Activated CD4-positive, CD25-positive, alpha-beta regulatory T cell treated with anti-CD3 and anti-CD28 coated beads, Interleukin-2, amount 50 U/mL, for 16 hours (primary cell): ENCODE measurements around the gene EIF5.
"Not testable (repeated sequence)": the region's sequence is repeated elsewhere in the genome, so short reads cannot be mapped to it uniquely, and the experiment has no call there.

Source experiments
- DNase-seq: peaks from one replicate; pipeline ENCODE4 v3.0.0-alpha.2; 2020; ENCODE audit warnings: low read depth, low spot score

The EIF5 gene

DNA sequence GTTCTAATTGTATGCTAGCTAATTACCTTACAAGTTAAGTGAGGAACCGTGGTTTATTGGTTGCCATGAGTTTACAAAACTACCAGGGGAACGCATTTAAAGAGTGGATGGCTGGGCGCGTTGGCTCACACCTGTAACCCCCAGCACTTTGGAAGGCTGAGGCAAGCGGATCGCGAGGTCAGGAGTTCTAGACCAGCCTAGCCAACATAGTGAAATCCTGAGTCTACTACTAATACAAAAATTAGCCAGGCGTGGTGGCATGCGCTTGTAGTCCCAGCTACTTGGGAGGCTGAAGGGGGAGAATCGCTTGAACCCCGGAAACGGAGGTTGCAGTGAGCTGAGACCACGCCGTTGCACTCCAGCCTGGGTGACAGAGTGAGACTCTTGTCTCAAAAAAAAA, 2.2 kb downstream of the EIF5 start:
- DNase-seq = no peak

DNA sequence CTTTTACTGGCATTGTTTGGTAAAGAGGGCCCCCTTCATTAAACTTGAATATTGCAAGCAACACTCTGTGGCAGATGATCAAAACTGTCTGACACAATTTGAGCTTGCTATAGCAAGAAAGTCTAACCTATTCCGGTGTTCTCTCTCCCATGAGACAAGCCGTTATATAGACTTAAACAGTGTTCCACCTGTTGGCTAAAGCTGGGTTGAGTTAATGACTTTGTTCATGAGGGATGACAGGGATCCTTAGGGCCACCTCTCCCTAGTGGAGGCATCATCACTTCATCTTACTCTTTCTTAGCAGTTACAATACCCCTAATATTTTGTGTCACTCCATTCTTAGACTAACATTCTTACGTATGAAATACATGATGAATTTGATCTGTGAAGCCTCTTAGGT, 3.8 kb downstream of the EIF5 start:
- no peak for DNase-seq

DNA sequence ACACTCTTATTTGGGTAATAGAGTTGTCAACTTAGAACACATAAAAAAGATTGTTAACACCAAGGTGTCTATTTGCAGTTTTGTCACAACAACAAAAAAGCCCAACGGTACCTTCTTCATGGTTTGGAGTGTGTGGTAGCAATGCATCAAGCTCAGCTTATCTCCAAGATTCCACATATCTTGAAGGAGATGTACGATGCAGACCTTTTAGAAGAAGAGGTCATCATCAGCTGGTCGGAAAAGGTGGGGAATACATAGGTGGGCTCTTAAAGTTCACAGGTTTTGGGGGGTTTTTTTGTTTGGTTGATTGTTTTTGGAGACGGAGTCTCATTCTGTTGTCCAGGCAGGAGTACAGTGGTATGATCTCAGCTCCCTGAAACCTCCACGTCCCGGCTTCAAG, 5.5 kb downstream of the EIF5 start:
- DNase-seq = no peak

DNA sequence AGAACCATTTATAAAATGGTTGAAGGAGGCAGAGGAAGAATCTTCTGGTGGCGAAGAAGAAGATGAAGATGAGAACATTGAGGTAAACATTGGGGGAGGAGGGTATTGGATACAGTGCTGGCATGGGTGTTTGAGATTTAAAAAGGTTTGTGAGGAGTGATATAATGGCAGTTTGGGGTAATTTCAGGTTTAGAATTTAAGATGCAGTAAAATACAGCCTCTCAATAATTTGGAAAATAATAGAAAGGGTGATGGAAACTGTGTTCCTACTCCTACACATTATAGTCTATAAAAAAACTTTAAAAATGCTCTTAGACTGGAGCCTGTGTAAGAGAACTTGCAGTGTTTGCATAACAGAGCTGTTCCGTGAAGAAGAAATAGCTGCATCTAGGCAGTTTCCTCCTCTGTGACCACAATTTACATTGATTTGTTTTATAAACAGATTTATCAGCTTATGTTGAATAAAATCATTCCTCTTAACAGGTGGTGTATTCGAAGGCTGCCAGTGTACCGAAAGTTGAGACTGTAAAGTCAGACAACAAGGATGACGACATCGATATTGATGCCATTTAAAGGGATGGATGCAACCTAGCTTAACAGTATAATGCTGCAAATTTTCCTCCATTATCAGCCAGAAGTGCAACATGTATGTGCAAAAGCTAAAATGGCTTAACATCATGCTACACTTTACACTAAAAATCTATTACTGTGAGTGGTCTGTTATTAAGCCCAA, 6.6 kb downstream of the EIF5 start:
- DNase-seq = no peak

DNA sequence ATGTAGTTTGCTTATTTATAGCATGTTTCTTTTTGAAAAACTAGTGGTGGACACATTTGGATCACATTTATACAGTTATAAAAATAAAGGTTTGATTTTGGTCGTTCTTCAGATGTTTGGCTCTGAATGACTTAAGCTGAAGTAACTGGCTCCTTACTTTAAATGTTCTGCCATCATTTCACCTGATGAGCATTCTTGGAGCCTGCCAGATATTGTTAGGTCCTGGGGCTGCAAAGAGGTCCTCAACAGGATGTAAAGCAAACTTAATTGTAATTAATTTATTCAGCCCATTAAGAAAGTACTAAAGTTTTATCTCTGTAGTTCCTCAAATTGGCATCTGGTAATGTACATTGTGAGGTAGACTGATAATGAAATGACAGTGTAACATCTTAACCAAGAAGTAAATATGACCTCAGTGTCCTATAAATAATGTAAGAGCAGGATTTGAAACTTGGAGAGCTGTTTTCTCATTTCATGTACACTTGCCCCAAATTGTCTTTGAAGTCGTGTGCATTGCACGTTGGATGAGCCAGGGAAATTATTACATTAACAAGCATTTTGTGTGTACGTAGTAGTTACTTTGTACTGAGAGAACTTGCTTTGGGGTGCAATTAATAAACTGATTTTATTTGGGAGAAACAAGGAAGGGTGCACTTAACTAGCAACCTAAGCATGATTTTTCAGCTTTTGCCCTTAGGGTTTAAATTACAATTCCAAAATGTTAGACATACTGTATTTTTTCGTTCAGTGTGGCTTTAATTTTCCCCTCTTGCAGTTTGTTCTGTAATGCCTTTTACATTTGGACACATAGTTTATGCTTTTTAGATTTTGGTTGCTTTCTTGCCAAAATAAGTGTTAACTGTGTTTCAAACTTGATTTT, 7.5 kb downstream of the EIF5 start:
- no peak for DNase-seq

DNA sequence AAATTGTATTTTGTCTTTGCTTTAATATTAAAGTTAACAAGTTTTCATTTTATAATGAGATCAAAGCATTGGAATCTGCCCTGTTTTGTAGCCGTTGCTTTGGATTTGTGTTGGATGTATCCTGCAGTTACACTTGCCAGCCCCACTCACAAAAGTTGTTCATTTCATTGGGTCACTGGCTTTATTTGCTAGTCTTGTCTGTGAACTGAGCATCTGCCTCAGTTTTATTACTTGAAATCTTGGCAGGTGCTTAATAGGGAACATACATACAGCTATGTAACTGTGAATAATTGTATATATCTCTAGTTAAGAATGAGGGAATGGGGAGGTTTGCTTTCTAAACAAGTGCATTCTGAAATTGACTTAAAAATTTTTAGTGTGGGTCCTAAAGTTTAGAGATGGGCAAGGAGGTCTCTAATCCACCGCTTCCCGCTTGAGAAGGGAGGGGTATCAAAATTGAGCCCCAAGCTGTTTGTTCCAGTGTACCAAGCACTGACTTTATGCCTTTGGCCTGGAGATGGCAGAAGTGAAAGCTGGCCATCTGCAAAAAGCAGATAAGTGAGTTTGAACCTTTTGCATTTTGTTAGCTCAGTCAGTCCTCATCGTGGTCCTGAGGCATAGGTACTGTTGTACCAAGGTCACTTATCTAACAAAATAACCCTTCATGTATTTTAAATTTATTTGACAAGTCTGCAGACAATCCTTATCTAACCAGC, 9.3 kb downstream of the EIF5 start:
- DNase-seq = no peak

DNA sequence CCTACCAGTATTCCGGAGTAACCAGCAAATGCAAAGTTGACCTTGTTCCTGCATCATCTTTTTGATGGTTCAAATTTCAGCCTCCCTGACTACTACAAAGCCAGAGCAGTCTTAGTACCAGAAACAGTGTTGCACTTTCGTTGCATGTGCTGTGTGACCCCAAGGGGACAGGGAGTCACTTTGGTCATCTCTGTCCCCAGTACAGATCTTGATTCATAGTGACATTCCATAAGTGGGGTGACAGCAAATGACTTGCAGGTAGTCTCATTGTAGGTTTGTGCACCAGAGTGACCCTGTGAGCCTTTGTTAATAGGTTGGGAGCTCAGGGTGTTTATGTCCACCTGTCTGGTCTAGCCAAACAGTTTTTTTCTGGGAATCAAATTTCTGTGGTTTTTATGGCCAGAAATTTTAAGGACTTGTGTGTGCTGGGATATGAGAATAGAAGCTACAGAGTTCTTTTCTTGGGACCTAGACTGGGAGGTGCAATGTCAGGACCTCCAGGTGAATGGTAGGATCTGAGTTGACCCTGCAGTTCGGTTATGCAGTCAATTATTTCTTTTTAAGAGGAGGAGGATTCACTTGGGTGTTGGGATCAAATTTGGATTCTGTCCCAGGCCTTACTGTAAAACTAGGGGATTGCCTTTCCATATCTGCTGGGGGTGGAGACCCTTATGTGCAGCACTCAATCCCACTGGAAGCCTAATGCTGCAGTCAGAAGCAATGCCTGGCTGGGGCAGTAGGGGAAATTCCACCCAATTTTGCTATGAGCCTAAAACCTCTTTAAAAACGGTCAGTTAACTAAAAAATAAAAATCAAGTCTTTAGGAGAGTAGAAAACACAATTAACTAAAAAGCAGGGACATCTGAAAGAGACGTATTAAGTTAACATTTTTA, 10.1 kb downstream of the EIF5 start:
- DNase-seq = no peak

DNA sequence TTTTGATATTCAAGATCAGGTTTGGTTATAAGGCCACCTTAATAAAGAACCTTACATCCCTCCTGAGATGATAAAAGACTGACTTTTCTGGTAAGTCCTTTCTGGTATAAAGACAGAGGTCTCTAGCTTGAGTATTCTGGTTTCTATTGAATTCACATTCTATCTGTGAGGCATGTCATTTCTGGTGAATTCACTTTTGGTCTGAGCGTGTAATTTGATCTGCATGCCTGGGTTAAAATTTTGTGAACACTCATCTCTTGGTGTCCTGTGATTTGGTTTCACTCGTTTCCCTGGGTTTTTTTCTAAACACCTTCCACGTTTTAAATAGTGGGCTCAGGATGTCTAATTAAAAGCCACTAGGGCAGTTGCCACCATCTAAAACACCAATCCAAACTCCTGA, 12.2 kb downstream of the EIF5 start:
- no peak for DNase-seq

DNA sequence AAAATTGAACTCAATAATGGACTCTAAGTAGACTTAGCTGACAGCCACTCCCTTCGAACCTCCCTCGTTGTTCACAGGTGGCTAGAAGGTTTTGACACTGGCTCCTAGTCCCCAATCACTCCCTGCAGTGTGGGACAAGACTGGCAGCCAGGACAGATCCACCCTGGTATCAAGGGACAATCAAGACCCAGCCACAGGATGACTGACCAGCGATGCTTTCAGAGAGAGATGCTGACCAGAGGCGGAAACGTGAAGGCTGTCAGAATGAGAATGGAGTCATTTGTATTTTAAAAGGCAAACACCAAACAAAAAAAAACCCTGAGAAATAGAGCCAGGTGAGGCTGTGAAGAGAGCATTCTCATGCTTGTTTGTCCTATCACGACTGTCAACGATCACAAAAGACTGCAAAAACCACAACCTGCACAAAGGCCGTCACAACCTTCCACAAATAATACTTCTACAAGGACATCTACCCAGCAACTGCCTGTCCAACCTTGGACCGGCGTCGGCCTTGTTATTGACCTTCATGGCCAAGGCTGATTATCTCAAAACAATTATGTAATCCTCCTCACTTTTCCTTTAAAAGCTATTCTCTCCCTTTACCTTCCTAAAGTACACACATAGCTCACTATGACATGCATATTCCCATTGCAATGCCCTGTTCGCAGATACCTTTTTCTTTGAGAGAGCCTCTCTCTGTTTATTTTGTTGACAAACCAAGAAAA, 13.2 kb downstream of the EIF5 start:
- no peak for DNase-seq

DNA sequence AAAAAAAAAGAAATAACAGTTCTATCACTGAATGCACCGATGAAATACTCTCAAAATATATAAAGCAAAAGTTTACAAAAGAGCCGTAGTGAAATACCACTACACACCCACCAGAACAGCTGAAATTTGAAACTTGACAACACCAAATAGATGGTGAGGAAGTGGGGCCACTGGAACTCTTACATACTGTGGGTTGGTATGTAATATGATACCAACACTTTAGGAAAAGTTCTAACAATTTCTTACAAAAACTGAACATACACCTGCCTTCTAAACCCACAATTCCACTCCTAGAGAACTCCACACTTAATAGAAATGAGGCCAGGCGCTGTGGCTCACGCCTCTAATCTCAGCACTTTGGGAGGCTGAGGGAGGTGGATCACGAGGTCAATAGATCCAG, 14.1 kb downstream of the EIF5 start:
- DNase-seq = no peak

DNA sequence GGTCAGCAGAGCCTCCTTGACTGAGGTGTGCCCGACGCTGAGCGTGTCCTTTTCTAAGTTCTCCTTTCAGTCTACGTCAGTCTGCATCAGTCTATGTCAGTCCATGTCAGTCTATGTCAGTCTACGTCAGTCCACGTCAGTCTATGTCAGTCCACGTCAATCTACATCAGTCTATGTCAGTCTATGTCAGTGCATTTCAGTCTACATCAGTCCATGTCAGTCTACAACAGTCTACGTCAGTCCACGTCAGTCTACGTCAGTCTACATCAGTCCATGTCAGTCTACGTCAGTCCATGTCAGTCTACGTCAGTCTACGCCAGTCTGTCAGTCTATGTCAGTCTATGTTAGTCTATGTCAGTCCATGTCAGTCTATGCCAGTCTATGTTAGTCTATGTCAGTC, 15.9 kb downstream of the EIF5 start:
- DNase-seq = no peak

DNA sequence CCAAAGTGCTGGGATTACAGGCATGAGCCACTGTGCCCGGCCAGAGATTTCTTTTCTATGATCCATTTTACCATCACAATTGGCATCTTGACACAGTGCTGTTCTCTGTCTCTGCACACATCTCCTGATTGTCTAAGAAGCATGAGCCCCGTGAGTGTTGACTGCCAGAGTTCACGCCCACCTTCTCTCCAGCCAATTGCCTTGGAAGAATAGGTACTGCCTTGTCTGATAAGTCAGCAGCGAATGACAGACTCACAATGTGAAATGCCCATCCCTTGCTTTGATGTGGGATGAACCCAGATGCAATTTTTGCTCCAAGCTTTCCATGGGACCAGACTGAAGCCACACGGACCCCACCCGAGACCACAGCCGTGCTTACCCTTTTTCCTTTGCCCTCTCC, 19.3 kb downstream of the EIF5 start:
- no peak for DNase-seq

DNA sequence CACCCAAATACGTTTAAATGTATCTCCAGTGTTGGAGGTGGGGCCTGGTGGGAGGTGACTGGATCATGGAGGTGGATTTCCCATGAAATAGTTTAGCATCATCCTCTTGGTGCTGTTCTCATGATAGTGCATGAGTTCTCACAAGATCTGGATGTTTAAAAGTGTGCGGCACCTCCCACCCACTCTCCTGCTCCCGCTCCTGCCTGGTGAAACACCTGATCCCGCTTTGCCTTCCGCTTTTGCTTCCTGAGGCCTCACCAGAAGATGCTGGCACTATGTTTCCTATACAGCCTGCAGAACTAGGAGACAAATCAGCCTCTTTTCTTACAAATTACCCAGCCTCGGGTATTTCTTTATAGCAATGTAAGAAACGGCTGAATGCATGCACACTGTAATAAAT, 20.1 kb downstream of the EIF5 start:
- DNase-seq = no peak

DNA sequence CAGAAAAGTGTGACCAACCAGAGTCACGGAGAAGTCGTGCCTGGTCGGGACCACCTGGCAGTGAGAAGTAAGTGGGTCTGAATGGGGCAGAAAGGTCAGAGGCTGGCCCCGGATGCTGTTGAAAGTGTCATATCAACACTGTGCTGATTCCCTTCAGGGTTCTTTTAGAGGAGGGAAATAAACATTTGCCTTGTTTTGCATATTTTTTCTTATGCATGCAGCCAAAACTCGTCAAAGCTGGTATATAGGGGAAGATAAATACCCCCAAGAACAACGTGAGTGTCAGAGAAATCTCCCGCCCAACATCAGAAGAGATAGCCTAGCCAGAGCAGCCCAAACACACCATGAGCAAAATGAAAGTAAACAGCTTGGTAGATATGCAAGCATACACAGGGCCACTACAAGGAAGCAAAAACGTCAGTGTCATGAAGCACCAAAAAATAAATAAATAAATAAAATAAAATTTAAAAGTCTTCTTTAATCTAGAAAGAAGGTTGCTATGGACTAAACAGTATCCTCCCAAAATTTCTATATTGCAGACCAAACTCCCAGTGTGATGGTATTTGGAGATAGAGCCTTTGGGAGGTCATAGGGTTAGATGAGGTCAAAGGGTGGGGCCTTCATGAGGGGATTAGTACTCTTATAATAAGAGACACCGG, 22.1 kb downstream of the EIF5 start:
- no peak for DNase-seq

DNA sequence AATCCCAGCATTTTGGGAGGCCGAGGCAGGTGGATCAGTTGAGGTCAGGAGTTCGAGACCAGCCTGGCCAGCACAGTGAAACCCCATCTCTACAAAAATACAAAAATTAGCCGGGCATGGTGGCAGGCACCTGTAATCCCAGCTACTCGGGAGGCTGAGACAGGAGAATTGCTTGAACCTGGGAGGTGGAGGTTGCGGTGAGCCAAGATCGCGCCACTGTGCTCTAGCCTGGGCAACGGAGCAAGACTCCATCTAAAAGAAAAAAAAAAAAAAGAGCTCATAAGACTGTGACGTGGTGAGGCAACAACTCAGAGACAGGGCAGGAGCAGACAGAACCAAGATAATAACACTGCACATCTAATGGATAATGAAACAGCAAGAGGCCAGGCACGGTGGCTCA, 23.5 kb downstream of the EIF5 start:
- not testable (repeated sequence) for DNase-seq

DNA sequence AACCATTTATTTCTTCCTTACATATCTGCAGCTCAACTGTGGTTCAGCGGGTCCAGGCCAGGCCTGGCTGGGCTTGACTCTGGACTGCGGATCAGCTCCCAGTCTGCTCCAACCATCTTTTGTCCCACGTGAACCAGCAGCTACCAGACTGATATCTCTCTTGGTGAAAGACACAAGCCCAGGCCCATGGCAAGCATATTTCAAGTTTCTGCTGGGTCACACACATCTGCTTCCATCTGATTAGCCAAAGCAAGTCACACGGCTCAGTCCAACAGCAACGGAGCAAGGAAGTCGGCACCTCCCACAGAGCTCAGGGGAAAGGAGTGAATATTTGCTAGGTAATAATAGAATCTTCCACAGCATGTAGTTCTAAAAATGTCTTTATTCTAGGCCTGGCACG, 26.5 kb downstream of the EIF5 start:
- DNase-seq = no peak

DNA sequence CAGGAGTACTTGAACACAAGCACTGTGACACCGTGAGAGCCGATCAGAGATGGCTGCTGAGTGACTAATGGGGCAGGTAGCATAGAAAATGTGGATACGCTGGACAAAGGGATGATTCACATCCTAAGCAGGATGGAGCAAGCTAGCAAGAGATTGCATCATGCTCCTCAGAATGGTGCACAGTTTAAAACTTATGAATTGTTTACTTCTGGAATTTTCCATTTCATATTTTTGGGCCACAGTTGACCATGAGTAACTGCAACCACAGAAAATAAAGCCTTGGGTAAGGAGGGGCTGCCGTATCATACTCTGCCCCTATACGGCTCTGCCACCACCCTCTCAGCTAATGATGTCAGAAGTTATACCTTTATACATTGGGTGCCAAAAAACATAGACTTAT, 27.8 kb downstream of the EIF5 start:
- DNase-seq = no peak

DNA sequence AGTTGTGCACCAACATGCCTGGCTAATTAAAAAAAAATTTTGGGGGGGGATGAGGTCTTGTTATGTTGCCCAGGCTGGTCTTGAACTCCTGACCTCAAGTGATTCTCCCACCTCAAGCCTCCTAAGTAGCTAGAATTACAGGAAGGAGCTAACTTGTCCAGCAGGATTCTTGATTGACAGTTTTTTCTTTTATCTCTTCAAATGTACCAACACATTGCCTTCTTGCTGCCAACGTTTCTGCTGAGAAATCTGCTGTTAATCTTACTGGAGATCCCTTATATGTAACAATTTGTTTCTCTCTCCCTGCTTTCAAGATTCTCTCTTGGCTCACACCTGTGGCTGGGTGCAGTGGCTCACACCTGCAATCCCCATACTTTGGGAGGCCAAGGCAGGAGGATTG, 28.7 kb downstream of the EIF5 start:
- no peak for DNase-seq

DNA sequence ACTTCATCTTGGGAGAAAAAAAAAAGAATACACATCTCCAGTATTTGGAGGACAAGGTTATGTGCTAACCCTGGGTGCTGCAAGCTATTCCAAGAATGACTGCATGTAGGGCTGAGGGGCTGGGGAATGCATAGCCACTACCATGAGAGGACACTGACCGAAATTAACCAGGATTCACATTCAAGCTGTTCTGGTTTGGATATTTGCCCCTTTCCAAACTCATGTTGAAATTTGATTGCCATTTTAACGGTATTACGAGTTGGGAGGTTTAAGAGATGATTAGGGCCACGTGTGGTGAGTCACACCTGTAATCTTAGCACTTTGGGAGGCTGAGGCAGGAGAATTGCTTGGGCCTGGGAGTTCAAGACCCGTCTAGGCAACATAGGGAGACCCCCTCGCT, 32.7 kb downstream of the EIF5 start:
- no peak for DNase-seq

DNA sequence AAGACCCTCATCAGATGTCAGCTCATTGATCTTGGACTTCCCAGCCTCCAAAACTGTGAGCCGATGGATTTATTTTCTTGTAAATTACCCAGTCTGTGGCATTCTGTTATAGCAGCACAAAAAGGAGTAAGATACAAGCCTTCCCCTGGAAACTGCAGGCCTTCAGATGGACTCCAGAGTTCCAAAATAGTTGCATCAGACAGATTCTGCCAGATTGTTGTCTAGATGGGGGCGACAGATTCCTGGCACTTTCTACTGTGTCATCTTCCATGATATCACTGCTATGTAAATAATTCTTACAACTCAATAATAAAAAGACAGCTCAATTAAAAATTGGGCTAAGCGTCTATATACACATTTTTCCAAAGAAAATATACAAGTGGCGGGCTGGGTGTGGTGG, 34.0 kb downstream of the EIF5 start:
- no peak for DNase-seq
